CD4-positive, alpha-beta T cell treated with Interleukin-1 beta for 1 hour (primary cell): ENCODE data around the gene TGFBRAP1.

Experiments
- DNase-seq, 2 donors: peaks; one replicate each; pipeline ENCODE4 v3.0.0-alpha.2; 2020 to 2022

The TGFBRAP1 gene, protein sequence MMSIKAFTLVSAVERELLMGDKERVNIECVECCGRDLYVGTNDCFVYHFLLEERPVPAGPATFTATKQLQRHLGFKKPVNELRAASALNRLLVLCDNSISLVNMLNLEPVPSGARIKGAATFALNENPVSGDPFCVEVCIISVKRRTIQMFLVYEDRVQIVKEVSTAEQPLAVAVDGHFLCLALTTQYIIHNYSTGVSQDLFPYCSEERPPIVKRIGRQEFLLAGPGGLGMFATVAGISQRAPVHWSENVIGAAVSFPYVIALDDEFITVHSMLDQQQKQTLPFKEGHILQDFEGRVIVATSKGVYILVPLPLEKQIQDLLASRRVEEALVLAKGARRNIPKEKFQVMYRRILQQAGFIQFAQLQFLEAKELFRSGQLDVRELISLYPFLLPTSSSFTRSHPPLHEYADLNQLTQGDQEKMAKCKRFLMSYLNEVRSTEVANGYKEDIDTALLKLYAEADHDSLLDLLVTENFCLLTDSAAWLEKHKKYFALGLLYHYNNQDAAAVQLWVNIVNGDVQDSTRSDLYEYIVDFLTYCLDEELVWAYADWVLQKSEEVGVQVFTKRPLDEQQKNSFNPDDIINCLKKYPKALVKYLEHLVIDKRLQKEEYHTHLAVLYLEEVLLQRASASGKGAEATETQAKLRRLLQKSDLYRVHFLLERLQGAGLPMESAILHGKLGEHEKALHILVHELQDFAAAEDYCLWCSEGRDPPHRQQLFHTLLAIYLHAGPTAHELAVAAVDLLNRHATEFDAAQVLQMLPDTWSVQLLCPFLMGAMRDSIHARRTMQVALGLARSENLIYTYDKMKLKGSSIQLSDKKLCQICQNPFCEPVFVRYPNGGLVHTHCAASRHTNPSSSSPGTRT

DNA sequence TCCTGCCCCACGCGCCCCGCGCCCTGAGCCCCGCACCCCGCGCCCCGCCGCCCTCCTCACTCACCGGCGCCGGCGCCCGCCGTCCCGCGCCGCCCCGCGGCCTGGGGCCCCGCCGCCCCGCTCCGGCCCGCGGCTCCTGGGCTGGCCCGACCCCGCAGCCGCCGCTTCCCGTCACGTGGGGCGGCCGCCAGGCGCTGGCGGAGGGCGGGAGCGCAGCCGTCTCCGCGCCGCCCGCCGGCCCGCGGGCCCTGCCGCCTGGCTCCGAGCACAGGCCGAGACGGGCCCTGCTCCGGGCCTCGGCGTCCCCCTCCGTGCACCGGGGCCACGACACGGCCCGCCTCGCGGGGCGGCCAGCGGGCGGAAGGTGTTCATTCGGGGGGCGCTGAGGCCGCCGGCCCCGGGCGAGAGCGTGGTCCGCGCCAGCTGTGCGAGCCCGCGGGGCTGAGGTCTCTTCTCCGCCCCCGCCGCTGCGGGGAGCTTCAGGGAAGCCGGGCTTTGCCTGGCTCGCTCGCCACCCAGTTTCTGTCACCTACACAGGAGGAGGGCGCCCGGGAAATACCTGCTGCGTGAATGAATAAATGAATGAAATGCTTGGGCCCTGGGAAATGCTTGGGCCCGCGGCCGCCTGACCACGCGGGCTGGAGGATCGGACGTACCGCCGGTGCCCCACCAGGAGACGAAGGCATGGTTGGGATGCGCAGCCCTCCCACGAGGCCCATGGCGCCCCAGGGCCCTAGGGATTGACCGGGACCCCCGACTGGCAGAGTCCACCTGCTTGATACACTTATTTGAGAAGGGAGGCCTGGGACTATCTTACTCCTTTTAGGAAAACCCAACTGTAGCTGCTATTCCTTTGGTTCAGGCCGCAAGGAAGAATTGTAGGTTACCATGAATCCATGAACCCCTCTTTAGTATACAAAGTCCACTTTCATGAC is at the start of gene TGFBRAP1:
Gene TGFBRAP1, minus strand, starts transcription at position 175 of the 935 bp plus-strand sequence. CDS start 21,434 bp downstream, outside the sequence.
- peak; percentile 55 to 61 for DNase-seq

GRCh38 chr2:105378921-105379383 is 49.4 kb upstream of the TGFBRAP1 start:
- DNase-seq = no peak

- no peak for DNase-seq
Measured at GRCh38 chr2:105378276-105378840, 48.8 kb upstream of the TGFBRAP1 start.

- no peak for DNase-seq
Measured at GRCh38 chr2:105377871-105378270, 48.3 kb upstream of the TGFBRAP1 start.

DNA sequence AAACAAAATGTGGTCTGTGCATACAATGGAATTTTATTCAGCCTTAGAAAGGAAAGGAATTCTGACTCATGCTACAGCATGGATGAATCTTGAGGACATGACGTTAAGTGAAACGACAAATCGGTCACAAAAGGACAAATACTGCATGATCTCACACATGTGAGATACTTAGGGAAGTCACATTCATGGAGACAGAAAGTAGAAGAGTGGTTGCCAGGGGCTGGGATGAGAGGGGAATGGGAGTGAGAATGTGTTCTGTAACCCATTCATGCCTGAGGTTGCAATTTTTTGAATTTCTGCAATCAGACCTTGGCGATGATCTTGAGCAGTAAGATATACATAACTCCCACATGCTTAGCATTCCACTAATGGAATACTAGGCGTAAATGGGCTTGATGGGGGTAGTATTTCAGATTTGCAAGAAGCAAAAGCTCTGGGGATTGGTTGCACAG is 47.3 kb upstream of the TGFBRAP1 start:
- DNase-seq = no peak

- DNase-seq = no peak
Measured at GRCh38 chr2:105376010-105376409, 46.5 kb upstream of the TGFBRAP1 start.

DNA sequence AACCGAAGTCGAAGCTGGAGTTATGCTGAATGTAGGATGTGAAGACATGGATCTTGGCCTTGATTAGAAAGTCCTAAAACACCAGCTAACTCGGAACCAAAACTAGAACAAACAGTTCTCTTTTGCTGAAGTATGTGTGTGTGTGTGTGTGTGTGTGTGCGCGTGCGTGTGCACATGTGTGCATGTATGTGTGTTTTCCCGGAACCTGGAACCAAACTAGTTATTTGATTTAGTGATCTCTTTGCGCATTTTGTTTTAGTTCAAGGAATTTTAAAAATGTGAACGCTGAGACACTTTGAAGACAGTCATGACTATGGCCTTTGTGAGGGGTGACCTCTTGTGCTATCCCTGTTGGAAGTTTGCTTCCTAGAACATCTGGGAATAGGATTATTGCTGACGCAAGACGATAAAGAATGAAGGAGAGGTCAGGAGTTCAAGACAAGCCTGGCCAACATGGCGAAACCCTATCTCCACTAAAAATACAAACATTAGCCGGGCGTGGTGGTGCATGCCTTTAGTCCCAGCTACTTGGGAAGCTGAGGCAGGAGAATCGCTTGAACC is 45.5 kb upstream of the TGFBRAP1 start:
- no peak for DNase-seq

GRCh38 chr2:105373895-105374401 is 44.4 kb upstream of the TGFBRAP1 start:
- DNase-seq = peak; percentile 2 to 51

- no peak for DNase-seq
Measured at GRCh38 chr2:105373344-105373781, 43.8 kb upstream of the TGFBRAP1 start.

DNA sequence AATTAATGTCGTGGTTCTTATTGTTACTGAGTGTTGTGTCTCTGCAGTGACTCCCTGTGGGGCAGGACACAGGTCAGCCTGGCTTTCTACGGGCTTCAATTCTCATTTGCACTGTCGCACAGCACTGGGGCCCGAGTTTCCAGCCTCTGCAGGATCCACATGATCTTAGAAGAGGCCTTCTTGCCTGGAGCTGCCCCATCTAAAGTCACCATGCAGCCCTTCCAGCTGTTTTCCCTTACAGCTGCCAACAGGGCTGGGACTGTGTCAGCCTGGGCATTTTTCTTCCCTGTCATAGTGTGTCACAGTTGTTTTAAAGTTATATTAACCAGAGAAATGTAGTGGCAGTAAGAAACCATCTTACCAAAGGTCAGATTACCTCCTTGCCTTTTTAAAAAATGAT is 42.3 kb upstream of the TGFBRAP1 start:
- DNase-seq = no peak

- DNase-seq = no peak
Measured at GRCh38 chr2:105371156-105371555, 41.6 kb upstream of the TGFBRAP1 start.

- peak; percentile 81 to 83 for DNase-seq
Measured at GRCh38 chr2:105369777-105370690, 40.5 kb upstream of the TGFBRAP1 start.

- DNase-seq = no peak
Measured at GRCh38 chr2:105368759-105369408, 39.3 kb upstream of the TGFBRAP1 start.

DNA sequence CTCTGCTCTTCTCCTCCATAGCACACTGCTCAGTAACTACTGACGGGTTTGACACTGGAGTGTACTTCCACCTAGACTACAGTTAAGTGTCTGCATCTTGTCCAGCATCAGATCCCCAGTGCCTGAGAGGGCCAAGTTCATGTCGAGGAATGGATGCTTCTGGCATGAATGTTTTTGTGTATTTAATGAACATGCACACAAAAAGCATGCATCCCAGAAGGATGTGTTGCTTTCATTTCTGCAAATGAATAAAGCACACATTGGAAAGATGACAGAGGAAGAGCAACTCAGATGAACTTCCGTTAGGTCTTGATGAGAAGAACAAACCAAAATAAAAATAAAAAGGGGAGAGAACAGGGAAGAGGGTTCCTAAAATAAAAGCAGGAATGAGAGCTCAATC is 35.7 kb upstream of the TGFBRAP1 start:
- DNase-seq = no peak

GRCh38 chr2:105364436-105365139 is 35.1 kb upstream of the TGFBRAP1 start:
- no peak for DNase-seq

DNA sequence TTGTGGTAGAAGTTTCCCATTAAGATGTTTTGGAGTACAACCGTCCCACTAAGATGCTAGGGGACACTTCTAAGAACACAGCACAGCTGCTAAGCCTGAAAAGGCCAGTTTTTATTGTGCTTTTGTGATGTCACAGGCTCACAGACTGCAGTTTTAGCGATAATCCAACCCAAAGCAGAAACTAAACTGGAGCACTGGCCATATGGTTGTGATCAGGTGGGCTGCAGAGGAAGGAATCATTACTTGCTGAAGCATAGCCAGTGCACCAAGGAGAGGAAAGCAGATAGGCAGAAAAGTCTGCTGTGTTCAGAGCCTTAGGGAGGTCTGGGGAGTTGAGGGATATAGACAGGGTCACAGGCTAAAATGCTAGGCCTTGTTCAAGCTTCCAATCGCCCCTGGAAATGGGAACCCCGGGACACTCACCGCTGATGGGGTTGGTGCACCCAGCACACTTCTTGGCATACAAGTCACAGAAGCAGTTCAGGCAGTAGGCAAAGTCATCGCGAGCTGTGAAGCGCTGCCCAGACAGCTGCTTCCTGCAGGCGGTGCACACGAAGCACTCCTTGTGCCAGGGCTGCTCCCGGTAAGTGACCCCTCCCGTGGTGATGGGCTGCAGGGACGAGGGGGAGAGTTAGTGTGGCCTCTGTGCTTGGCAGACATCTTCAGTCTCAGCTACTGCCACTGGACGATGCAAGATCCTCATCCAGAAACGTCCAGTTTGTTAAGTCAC is 33.5 kb upstream of the TGFBRAP1 start:
- DNase-seq = no peak

DNA sequence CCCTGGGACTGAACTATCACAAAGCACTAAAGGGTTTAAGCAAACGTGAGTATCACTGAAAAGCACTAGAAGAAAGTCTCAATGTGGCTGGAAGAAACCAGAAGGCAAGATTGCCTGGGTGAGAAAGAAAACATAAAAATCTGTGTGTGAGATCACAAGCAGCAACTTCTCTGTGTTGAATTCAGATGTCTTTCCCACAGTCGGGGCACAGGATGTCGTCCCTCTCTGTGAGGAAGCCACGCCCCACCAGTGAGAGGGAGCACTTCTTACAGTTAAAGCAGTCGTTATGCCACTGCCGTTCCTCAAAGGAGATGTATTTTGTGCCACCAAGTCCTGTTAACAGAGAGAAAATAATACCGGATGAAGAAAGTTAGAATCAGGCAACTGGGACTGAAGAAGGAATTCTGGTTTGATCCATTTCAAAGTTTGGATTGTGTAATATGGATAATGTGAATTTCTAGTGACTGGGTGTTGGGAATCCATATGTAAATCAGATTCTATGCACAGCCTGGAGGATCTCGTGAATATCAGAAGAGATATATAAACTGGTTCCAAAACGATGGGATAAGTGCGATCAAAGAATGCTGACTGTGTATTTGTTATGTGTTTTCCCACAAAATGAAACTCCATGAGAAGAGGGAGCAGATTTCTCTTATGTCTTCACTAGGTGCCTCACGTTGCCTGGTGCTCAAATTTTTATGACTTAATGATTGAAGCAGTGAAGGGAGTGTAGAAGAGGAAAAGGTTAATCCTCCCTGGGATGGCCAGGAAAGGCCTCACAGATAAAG is 31.8 kb upstream of the TGFBRAP1 start:
- peak in 1 of 2 donors; percentile 18 for DNase-seq

- DNase-seq = no peak
Measured at GRCh38 chr2:105358593-105358992, 29.1 kb upstream of the TGFBRAP1 start.
